Karpas-422 (cell line): ENCODE results near the gene SEC24C. TPM values are rescaled to one million over a fixed set of nuclear protein-coding genes. Genes with fewer than 3 reads are reported as not detected.

Experiments used
- DNase-seq: peaks from one replicate; pipeline ENCODE4 v3.0.0-alpha.2; 2015
- H2AFZ ChIP-seq: fragments of 200-600 bp; sonication (generic); 2 replicates; pipeline ENCODE4 v1.6.1; 2014; ENCODE audit warnings: antibody characterized with exemption, low read length, mixed read lengths
- H3K27ac ChIP-seq: fragments of 200-600 bp; sonication (generic); 2 replicates; pipeline ENCODE4 v1.5.1; 2014; ENCODE audit warnings: mild to moderate bottlenecking, low read length, moderate library complexity
- H3K27me3 ChIP-seq: fragments of 200-600 bp; sonication (generic); 2 replicates; pipeline ENCODE4 v1.6.1; 2014; ENCODE audit warnings: low read length, mixed read lengths
- H3K36me3 ChIP-seq: fragments of 200-600 bp; sonication (generic); 2 replicates; pipeline ENCODE4 v1.6.1; 2014; ENCODE audit warnings: low read length, mixed read lengths; ENCODE audit not compliant: insufficient read depth
- H3K4me1 ChIP-seq: fragments of 200-600 bp; sonication (generic); 2 replicates; pipeline ENCODE4 v1.6.1; 2014; ENCODE audit warnings: mild to moderate bottlenecking, low read length, mixed read lengths
- H3K4me2 ChIP-seq: fragments of 200-600 bp; sonication (generic); 2 replicates; pipeline ENCODE4 v1.6.1; 2014; ENCODE audit warnings: low read length, low read depth, mild to moderate bottlenecking; ENCODE audit not compliant: poor library complexity, severe bottlenecking
- H3K4me3 ChIP-seq: fragments of 200-600 bp; sonication (generic); 2 replicates; pipeline ENCODE4 v1.5.1; 2014; ENCODE audit warnings: mild to moderate bottlenecking, antibody characterized with exemption, low read length, mixed read lengths
- H3K79me2 ChIP-seq: fragments of 200-600 bp; sonication (generic); 2 replicates; pipeline ENCODE4 v1.6.1; 2014; ENCODE audit warnings: mild to moderate bottlenecking, low read length, mixed read lengths
- H3K9ac ChIP-seq: fragments of 200-600 bp; sonication (generic); 2 replicates; pipeline ENCODE4 v1.6.0; 2014; ENCODE audit warnings: low read length
- H3K9me2 ChIP-seq: fragments of 200-600 bp; sonication (generic), shearing (Covaris generic); replicated peaks from 2 replicates; pipeline ENCODE4 v1.6.0; 2014; ENCODE audit warnings: mild to moderate bottlenecking, low read length, moderate library complexity; ENCODE audit not compliant: insufficient read depth
- H3K9me3 ChIP-seq: fragments of 300-700, 200-600 bp; sonication (generic); 2 replicates; pipeline ENCODE4 v1.6.1; 2014; ENCODE audit warnings: low read length, mixed read lengths
- H4K20me1 ChIP-seq: fragments of 200-600 bp; sonication (generic); 2 replicates; pipeline ENCODE4 v1.6.1; 2014; ENCODE audit warnings: mild to moderate bottlenecking, antibody characterized with exemption, low read length, low read depth; ENCODE audit not compliant: insufficient read depth
- total RNA-seq: library from RNA; depleted of rRNA; stranded (reverse); fragments of >200 nt; shearing (Covaris generic); gene quantifications from 2 replicates; pipeline ENCODE4 v1.2.3, GENCODE V29; 2014; ENCODE audit warnings: low replicate concordance

The SEC24C gene
- total RNA-seq, 1 experiment from 2014 or later, result 84.6 TPM

GRCh38 chr10:73802276-73802991 is 58.3 kb downstream of the SEC24C start:
- Histone ChIP-seq H3K4me2 (no peak overlapping the region), H3K4me3 (no peak overlapping the region), H2AFZ (no peak overlapping the region), H3K9me3 (no peaks in the 10 kb centered on the region), H3K4me1 (peaks cover 7% of the 10 kb centered on the region), H3K9me2 (no peaks in the 10 kb centered on the region), H4K20me1 (no peaks in the 10 kb centered on the region), H3K36me3 (peaks cover 33% of the 10 kb centered on the region; the same call in 1 of the 2 replicates), H3K9ac (no peak overlapping the region), H3K27ac (no peak overlapping the region), H3K27me3 (no peaks in the 10 kb centered on the region), H3K79me2 (0 out of 2 replicates have a peak, but pooled peaks cover 3% of the 10 kb centered on the region)
- DNase-seq, result no peak

GRCh38 chr10:73803680-73804286 is 59.6 kb downstream of the SEC24C start:
- H3K9ac ChIP-seq, result no peak overlapping the region
- DNase-seq, result no peak
- peak overlapping the region; percentile 11 for H3K27ac ChIP-seq

DNA sequence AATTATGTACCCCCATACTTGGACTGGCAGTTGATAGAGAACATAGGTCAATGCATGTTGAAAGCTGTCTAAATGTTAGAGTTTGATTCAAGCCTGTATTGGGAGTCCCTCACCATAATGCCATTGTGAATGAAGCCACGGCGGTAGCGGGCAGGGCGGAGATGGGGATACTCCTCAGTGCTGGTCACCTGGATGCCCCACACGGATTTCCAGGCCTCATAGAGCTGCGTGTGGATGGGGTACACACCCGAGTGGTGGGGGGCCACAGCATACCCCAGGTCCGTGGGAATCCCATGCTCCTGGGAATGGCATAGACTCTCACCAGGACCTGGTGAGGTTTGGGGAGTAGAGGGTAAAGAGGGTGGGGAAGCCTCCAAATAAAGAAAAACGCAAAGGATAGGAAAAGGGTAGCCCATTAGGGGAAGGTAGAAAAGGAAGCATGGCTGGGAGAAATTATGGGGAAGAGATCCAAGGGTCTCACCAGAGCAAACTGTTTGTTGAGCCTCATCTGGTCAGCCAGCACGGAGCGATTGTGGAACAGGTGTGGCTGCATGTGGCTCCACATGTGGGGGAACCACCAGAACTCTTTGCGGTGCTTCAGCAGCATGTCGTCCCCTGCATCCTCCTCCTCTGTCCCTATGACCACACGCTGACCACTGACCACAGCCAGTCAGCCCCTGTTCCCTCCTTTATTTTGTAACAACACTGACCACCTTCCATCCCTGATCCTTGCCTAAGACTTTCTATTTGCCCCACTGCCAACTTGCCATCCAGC is 62.2 kb downstream of the SEC24C start:
- H3K4me2 ChIP-seq, result no peak overlapping the region
- peaks cover 32% of the 10 kb centered on the region for H3K79me2 ChIP-seq
- no peak overlapping the region for H3K9ac ChIP-seq
- H3K27me3 ChIP-seq, result no peaks in the 10 kb centered on the region
- no peak overlapping the region for H3K4me3 ChIP-seq
- no peak overlapping the region for H2AFZ ChIP-seq
- no peak for DNase-seq
- no peak overlapping the region for H3K27ac ChIP-seq
- no peaks in the 10 kb centered on the region for H3K9me2 ChIP-seq
- H4K20me1 ChIP-seq, result no peaks in the 10 kb centered on the region
- peaks cover 27% of the 10 kb centered on the region; the same call in 1 of the 2 replicates for H3K36me3 ChIP-seq
- H3K9me3 ChIP-seq, result no peaks in the 10 kb centered on the region
- H3K4me1 ChIP-seq, result peaks cover 28% of the 10 kb centered on the region

More at GRCh38 chr10:73803680-73804286, 59.6 kb downstream of the SEC24C start:
- Histone ChIP-seq H3K36me3 (peaks cover 27% of the 10 kb centered on the region; the same call in 1 of the 2 replicates), H3K27me3 (no peaks in the 10 kb centered on the region), H3K4me1 (peaks cover 9% of the 10 kb centered on the region), H3K4me3 (no peak overlapping the region), H3K9me2 (no peaks in the 10 kb centered on the region), H3K9me3 (no peaks in the 10 kb centered on the region), H4K20me1 (no peaks in the 10 kb centered on the region), H2AFZ (no peak overlapping the region), H3K79me2 (peaks cover 12% of the 10 kb centered on the region), H3K4me2 (no peak overlapping the region)

DNA sequence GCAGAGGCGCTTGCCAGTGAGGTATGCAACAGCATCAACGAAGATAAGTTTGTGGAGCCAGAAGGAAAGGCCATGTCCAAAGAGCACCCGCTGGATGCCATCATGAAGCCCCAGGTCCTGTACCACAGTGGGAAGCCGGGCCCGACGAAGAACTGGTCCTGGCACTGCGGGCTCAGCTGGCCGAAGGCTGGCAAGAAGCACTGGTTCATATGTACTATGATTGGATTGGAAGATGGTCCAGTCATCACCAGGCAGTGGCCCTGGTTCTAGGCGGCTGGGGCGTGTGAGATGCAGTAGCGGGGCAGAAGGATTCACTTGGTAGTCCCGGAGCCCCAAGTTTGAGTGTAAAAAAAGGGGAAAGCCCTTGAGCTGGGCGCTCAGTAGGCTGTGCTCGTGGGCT is 63.3 kb downstream of the SEC24C start:
- Histone ChIP-seq H3K79me2 (peaks cover 32% of the 10 kb centered on the region), H3K9me2 (no peaks in the 10 kb centered on the region), H3K4me2 (no peak overlapping the region), H3K9me3 (no peaks in the 10 kb centered on the region), H3K27ac (no peak overlapping the region), H3K9ac (no peak overlapping the region), H3K4me1 (peaks cover 33% of the 10 kb centered on the region), H3K36me3 (peaks cover 18% of the 10 kb centered on the region; the same call in 1 of the 2 replicates), H4K20me1 (no peaks in the 10 kb centered on the region), H3K27me3 (no peaks in the 10 kb centered on the region), H2AFZ (no peak overlapping the region), H3K4me3 (no peak overlapping the region)
- no peak for DNase-seq

DNA sequence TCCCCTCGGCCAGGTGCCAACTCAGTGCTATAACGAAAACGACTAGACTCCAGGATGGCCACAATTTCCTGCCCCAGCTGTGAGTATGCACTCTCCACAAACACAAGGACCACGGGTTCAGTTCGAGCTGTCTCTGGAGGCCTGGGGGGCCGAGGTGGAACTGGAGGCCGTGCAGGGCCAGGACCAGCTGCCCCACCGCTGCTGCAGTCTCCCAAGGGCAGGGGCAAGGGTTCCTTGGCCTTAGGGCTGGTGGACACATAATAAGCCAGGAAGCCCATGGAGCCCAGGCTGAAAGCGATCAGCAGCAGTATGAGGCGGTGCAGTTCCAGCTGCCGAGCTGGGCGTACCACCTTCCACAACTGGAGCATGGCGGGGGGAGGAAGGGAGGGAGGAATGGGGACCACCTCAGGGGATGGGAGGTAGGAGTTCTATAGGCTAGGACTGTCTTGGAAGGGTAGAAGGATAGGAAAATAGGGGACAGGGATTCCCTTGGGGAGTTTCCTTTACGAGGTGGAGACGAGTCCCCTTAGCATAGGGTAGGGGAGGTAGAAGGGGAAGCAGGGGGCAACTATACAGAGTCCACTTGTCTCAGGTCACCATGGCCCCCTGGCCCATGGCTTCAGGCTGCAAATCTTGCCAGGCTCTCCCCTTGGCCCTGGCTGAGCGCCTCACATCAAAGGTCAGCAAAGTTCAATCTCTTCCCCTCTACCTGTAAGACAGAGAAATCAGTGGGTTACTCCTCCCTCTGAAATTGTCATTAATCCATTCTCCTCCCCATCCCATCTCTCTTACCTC is 64.0 kb downstream of the SEC24C start:
- H3K27ac ChIP-seq, result no peak overlapping the region
- H3K27me3 ChIP-seq, result no peaks in the 10 kb centered on the region
- no peak overlapping the region for H3K9ac ChIP-seq
- no peaks in the 10 kb centered on the region for H3K9me2 ChIP-seq
- H3K79me2 ChIP-seq, result peaks cover 32% of the 10 kb centered on the region
- no peak overlapping the region for H2AFZ ChIP-seq
- H4K20me1 ChIP-seq, result no peaks in the 10 kb centered on the region
- peaks cover 12% of the 10 kb centered on the region; the same call in 1 of the 2 replicates for H3K36me3 ChIP-seq
- H3K4me3 ChIP-seq, result no peak overlapping the region
- DNase-seq, result no peak
- H3K4me1 ChIP-seq, result peaks cover 37% of the 10 kb centered on the region
- no peak overlapping the region for H3K4me2 ChIP-seq
- no peaks in the 10 kb centered on the region for H3K9me3 ChIP-seq

- Histone ChIP-seq H3K9me2 (no peaks in the 10 kb centered on the region), H3K4me3 (no peak overlapping the region), H3K79me2 (peaks cover 32% of the 10 kb centered on the region), H3K27me3 (no peaks in the 10 kb centered on the region), H4K20me1 (no peaks in the 10 kb centered on the region), H3K4me2 (no peak overlapping the region), H2AFZ (no peak overlapping the region), H3K9ac (0 out of 2 replicates have a peak overlapping the region, but pooled peaks have one; percentile 0), H3K4me1 (peaks cover 30% of the 10 kb centered on the region), H3K36me3 (peaks cover 12% of the 10 kb centered on the region; the same call in 1 of the 2 replicates), H3K27ac (0 out of 2 replicates have a peak overlapping the region, but pooled peaks have one; percentile 68), H3K9me3 (no peaks in the 10 kb centered on the region)
- DNase-seq, result no peak
Measured at GRCh38 chr10:73809061-73809818, 65.1 kb downstream of the SEC24C start.

DNA sequence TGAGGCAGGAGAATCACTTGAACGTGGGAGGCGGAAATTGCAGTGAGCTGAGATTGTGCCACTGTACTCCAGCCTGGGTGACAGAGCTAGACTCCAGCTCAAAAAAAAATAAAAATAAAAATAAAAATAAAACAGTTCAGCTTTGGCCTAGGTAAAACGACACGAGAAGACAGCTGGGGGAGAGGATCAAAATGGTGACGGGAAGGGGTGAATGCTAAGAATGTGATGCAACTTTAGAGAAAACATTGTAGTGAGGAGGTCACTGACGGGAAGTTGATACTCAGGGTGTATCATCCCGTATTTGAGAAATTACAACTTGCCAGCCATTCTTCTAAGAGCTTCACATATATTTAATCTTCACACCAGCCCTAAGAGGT is 66.2 kb downstream of the SEC24C start:
- Histone ChIP-seq H3K4me3 (peak overlapping the region; percentile 81), H3K79me2 (peaks cover 32% of the 10 kb centered on the region), H3K9me3 (no peaks in the 10 kb centered on the region), H4K20me1 (no peaks in the 10 kb centered on the region), H3K27me3 (no peaks in the 10 kb centered on the region), H3K36me3 (peaks cover 12% of the 10 kb centered on the region; the same call in 1 of the 2 replicates), H3K9ac (peak overlapping the region; percentile 93), H3K4me2 (peak overlapping the region; percentile 99), H3K4me1 (peaks cover 30% of the 10 kb centered on the region), H3K27ac (peak overlapping the region; percentile 68), H2AFZ (no peak overlapping the region), H3K9me2 (no peaks in the 10 kb centered on the region)
- DNase-seq, result peak; percentile 57
